Spleen (tissue), 11 donors: ENCODE measurements around the gene PLCH2. TPM values are rescaled to one million over a fixed set of nuclear protein-coding genes. Genes with fewer than 3 reads are reported as not detected.

Experiments
- DNase-seq: peaks from one replicate; pipeline ENCODE4 v3.0.0-alpha.2; 2020
- H3K27ac ChIP-seq, 8 donors: fragments of 200-600 bp; sonication (generic) in 7 of 8; 1 replicate in 4 of 8; 2 replicates in 4 of 8; pipeline versions ENCODE4 v1.5.0 to v1.8.0; 2016 to 2021; ENCODE audit warnings: inconsistent platforms in 4 of 8, mild to moderate bottlenecking in 4 of 8, moderate library complexity in 1 of 8
- H3K27me3 ChIP-seq, 7 donors: fragments of 200-600 bp; sonication (generic) in 6 of 7; replicated peaks in 1 of 7; 1 replicate in 4 of 7; 2 replicates in 3 of 7; pipeline versions ENCODE4 v1.5.0 to v1.8.0; 2016 to 2021; ENCODE audit warnings: inconsistent platforms in 3 of 7, mild to moderate bottlenecking in 1 of 7
- H3K36me3 ChIP-seq, 6 donors: fragments of 200-600 bp; sonication (generic) in 5 of 6; 1 replicate in 4 of 6; 2 replicates in 2 of 6; pipeline versions ENCODE4 v1.5.0 to v1.8.0; 2016 to 2021; ENCODE audit warnings: inconsistent platforms in 2 of 6
- H3K4me1 ChIP-seq, 6 donors: fragments of 200-600 bp; sonication (generic) in 5 of 6; 1 replicate in 3 of 6; 2 replicates in 3 of 6; pipeline versions ENCODE4 v1.5.0 to v1.8.0; 2016 to 2021; ENCODE audit warnings: inconsistent platforms in 3 of 6
- H3K4me3 ChIP-seq, 8 donors: fragments of 200-600 bp; sonication (generic) in 7 of 8; 1 replicate in 4 of 8; 2 replicates in 4 of 8; pipeline versions ENCODE4 v1.5.0 to v1.8.0; 2016 to 2021; ENCODE audit warnings: inconsistent platforms in 4 of 8, mild to moderate bottlenecking in 4 of 8, moderate library complexity in 2 of 8
- H3K9me3 ChIP-seq, 8 donors: fragments of 200-600 bp; sonication (generic) in 7 of 8; 1 replicate in 4 of 8; 2 replicates in 4 of 8; pipeline versions ENCODE4 v1.5.0 to v1.8.0; 2016 to 2021; ENCODE audit warnings: inconsistent platforms in 4 of 8
- POLR2A ChIP-seq, 3 donors: fragments of 450-650 bp; IDR thresholded peaks; one replicate each; pipeline ENCODE4 v1.5.1; 2017; ENCODE audit warnings: antibody characterized with exemption in 3 of 3, mild to moderate bottlenecking in 1 of 3
- POLR2AphosphoS5 ChIP-seq, 3 donors: sonication (generic); formaldehyde crosslinking; IDR thresholded peaks; one replicate each; pipeline ENCODE4 v1.5.1; 2017; ENCODE audit warnings: antibody characterized with exemption in 3 of 3
- WGBS, 5 donors: extraction: QIAGEN DNeasy Blood & Tissue Kit in 3 of 5; methylation state at CpG; one replicate each; pipeline versions ENCODE4 v1.1.5 to v1.1.7; 2013 to 2018; 5-methylcytosine and 5-hydroxymethylcytosine counted together
- intact Hi-C: fragments of 100-400 bp; cut with DNase I; formaldehyde crosslinking; loops from one replicate; pipeline ENCODE4 v1.15.0; 2023; ENCODE audit warnings: low total_unique reads
- polyA plus RNA-seq, 3 donors: library from polyadenylated mRNA; stranded (reverse); fragments of 200-250 nt; gene quantifications; one replicate each; pipeline ENCODE4 v1.2.1, GENCODE V29; 2013
- total RNA-seq, 7 donors: library from RNA; depleted of rRNA in 3 of 7; stranded (reverse); fragments of >200 nt in 3 of 7; fragmentation: NEBNext Ultra II Directional in 4 of 7; extraction: Animal tissue kit (Norgen Biotek cat#: 25700) in 4 of 7; gene quantifications; one replicate each; pipeline versions ENCODE4 v1.1.0 to v1.2.1, GENCODE V29; 2016 to 2021
- TF ChIP-seq, protein P1 (sequence below), 11 experiments: fragments of 200-600 bp in 7 of 11; fragments of 450-650 bp in 4 of 11; sonication (generic) in 4 of 11; IDR thresholded peaks in 8 of 11; conservative IDR thresholded peaks in 3 of 11; 1 replicate in 7 of 11; 2 replicates in 4 of 11; pipeline versions ENCODE4 v1.4.0 to v1.8.0; 2016 to 2021; ENCODE audit warnings: antibody characterized with exemption in 11 of 11, inconsistent platforms in 4 of 11, mild to moderate bottlenecking in 1 of 11
- donor health status: healthy with polysubstance abuse.
- donor health status: DM: no; HTN: no; CAD: no; lungs with moderate emphysema.
- donor health status: DM: no; HTN: no; CAD: no.
- donor health status: Bipolar disorder and iron deficiency.
- donor health status: healthy.
- donor health status: DM: no; HTN: no; CAD: no.
- donor health status: DM: yes; HTN: yes; CAD: no.

PLCH2 gene
- total and polyA plus RNA-seq, 10 donors, result 2.2 to 21.0 (median 8.9) TPM

DNA sequence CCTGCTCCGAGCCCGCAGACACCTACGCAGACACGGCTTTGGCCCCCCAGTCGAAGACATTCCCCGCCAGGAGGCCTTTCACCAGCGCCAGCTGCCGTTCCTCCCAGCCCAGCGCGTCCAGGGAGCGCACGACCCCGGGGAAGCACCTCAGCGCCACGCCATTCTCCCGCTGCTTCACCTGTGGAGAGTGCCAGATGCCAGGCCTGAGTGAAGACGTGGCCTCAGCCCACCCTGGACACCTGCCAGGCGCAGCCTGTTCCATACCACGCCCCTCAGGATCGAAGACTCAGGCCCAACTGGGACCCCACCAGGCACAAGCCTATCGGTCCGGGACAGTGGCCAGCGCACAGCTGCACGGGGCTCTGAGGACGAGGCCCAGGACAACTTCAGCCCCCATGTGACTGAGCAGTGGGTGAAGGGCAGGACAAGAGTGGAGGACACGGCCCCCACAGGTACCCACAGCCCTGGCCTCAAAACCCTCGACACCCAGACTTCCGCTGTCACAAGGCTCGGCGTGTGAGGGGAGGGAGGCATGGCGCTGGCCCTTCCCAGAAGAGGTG, 36.9 kb downstream of the PLCH2 start:
- Histone ChIP-seq H3K27ac (no peak overlapping the region), H3K36me3 (peaks cover 6 to 100% (median 98%) of the 10 kb centered on the region in 6 donors), H3K9me3 (no peaks in the 10 kb centered on the region), H3K4me1 (peaks cover 0 to 15% (median 8%) of the 10 kb centered on the region in 6 donors), H3K27me3 (no peaks in the 10 kb centered on the region), H3K4me3 (no peak overlapping the region)
- intact Hi-C loops, result no loop called here
- 86 to 94% (median 94%) methylated on average over 11 to 31 of the region's 31 CpGs for WGBS, 5 donors
- TF ChIP-seq POLR2AphosphoS5 (IDR thresholded peaks at IDR 0.05), result peak in 1 of 3 donors; percentile 36
- TF ChIP-seq, protein P1, sequence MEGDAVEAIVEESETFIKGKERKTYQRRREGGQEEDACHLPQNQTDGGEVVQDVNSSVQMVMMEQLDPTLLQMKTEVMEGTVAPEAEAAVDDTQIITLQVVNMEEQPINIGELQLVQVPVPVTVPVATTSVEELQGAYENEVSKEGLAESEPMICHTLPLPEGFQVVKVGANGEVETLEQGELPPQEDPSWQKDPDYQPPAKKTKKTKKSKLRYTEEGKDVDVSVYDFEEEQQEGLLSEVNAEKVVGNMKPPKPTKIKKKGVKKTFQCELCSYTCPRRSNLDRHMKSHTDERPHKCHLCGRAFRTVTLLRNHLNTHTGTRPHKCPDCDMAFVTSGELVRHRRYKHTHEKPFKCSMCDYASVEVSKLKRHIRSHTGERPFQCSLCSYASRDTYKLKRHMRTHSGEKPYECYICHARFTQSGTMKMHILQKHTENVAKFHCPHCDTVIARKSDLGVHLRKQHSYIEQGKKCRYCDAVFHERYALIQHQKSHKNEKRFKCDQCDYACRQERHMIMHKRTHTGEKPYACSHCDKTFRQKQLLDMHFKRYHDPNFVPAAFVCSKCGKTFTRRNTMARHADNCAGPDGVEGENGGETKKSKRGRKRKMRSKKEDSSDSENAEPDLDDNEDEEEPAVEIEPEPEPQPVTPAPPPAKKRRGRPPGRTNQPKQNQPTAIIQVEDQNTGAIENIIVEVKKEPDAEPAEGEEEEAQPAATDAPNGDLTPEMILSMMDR (IDR thresholded peaks at IDR 0.05 in 8 of 11, conservative IDR thresholded peaks at IDR 0.05 in 3 of 11), result no peak
- DNase-seq, result no peak

DNA sequence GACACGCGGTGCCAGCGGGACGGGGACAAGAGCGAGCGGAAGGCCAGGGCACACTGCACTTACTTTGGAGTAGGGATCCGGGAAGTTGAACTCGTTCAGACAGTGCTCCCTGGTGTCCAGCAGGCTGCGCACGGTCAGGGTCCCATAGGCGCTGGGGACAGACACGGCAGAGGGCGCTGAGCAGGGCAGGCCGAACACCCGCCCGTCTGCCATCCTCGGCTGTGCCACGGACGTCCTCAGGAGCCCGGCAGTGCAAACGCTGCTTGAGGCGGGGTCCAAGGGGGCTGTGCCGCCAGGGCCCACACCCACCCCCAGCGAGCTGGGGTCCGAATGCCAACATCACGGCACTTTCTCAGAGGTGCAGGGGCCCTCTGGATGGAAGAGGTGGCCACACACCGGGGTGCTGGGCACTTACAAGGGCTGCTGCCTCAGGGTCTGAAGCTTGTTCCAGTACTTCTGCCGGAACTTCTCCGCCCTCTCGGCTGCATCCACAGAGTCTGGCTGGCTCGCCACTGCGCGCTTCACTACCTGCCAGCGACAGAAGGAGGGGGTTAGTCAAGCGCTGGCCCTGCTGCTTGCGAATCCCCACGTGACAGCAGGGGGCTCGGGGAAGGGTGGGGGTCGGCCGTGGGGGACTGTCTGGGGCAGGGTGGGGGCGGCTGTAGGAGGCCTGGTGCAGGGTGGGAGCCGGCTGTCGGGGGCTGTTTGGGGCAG, 38.0 kb downstream of the PLCH2 start:
- Histone ChIP-seq H3K4me1 (peaks cover 0 to 15% (median 8%) of the 10 kb centered on the region in 6 donors), H3K27ac (no peak overlapping the region), H3K36me3 (peaks cover 6 to 100% (median 98%) of the 10 kb centered on the region in 6 donors), H3K9me3 (no peaks in the 10 kb centered on the region), H3K4me3 (no peak overlapping the region), H3K27me3 (no peaks in the 10 kb centered on the region)
- WGBS, 5 donors, result 86 to 95% (median 90%) methylated on average over 15 to 43 of the region's 43 CpGs
- TF ChIP-seq POLR2A (IDR thresholded peaks at IDR 0.05) (no peak), POLR2AphosphoS5 (IDR thresholded peaks at IDR 0.05) (peak in 2 of 3 donors; percentile 10 to 38)
- TF ChIP-seq, protein P1 (IDR thresholded peaks at IDR 0.05 in 8 of 11, conservative IDR thresholded peaks at IDR 0.05 in 3 of 11), result no peak
- intact Hi-C loops, result no loop called here
- no peak for DNase-seq

DNA sequence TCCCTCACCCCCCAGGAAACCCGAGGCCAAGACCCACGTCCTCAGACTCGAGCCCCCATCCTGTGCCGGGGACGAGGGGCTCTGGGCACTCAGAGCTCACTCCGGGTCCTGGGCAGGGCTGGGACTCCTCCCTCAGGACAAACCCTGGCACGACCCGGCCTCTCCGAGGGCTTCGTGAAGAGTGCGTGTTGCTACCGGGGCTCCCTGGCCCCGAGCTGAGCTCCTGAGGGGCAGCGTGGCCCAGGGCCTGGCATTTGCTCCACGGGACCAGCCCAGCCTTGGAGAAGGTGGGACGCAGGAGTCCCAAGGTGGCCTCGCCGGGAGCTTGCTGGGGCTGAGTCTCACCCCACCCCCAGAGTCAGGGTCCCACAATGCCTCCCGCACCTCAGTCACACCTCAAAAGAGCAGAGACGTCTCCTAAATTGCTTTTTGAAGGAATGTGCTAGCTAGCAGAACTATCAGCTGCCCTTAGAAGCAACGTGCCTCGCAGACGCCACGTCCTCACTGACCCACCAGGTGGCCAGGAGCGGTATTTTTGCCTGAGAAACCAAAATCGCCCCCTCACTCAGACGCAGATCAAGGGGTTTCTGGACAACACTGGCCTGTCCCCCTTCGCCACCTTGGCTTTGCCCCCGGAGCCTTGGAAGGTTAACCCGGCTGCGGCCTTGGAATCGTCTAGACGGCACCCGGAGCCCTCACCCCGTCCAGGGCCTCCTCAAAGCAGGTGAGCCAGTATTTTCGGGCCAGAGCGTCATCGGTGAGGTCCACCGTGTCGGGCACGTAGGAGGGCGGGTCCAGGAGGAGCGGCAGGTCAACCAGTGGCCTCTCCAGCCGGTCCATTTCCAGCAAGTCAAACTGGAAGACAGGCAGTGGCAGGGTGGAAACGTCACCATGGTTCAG, 39.0 kb downstream of the PLCH2 start:
- TF ChIP-seq POLR2A (IDR thresholded peaks at IDR 0.05) (no peak), POLR2AphosphoS5 (IDR thresholded peaks at IDR 0.05) (peak in 2 of 3 donors; percentile 15 to 50)
- DNase-seq, result no peak
- Histone ChIP-seq H3K4me1 (peaks cover 0 to 15% (median 8%) of the 10 kb centered on the region in 6 donors), H3K36me3 (peaks cover 6 to 100% (median 98%) of the 10 kb centered on the region in 6 donors), H3K9me3 (no peaks in the 10 kb centered on the region), H3K27me3 (no peaks in the 10 kb centered on the region), H3K27ac (peak overlapping the region in 1 of 8 donors; percentile 30), H3K4me3 (no peak overlapping the region)
- 86 to 91% (median 89%) methylated on average over 33 to 45 of the region's 45 CpGs for whole genome bisulfite sequencing, 5 donors
- intact Hi-C loops, result no loop called here

DNA sequence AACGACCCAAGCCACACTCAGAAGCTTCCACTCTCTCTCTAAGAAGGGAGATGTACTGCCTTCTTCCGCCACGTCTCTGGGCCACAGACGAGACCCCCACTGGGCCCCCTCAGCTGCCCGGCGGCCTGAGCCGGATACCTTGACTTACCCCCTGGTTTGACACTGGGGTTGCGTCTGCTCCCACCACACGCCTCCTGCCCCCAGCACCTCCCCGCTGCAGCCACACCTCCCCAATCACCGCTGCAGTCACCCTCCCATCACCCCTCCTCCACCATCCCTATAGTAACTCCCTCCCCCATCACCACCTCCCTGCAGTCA, 39.6 kb downstream of the PLCH2 start:
- DNase-seq, result no peak
- no peak overlapping the region for H3K27ac ChIP-seq
- WGBS, 5 donors, result 93 to 98% (median 94%) methylated on average over 11 of the region's 11 CpGs
- H3K36me3 ChIP-seq, result peaks cover 2 to 100% (median 98%) of the 10 kb centered on the region in 6 donors
- no peaks in the 10 kb centered on the region for H3K27me3 ChIP-seq
- H3K9me3 ChIP-seq, result no peaks in the 10 kb centered on the region
- no peak overlapping the region for H3K4me3 ChIP-seq
- TF ChIP-seq, protein P1 (IDR thresholded peaks at IDR 0.05 in 8 of 11, conservative IDR thresholded peaks at IDR 0.05 in 3 of 11), result no peak
- TF ChIP-seq POLR2AphosphoS5 (IDR thresholded peaks at IDR 0.05), result no peak
- TF ChIP-seq POLR2A (IDR thresholded peaks at IDR 0.05), result no peak
- peaks cover 0 to 15% (median 8%) of the 10 kb centered on the region in 6 donors for H3K4me1 ChIP-seq
- intact Hi-C loops, result no loop called here
